ENCODE results near the gene NPHP4.

DNA sequence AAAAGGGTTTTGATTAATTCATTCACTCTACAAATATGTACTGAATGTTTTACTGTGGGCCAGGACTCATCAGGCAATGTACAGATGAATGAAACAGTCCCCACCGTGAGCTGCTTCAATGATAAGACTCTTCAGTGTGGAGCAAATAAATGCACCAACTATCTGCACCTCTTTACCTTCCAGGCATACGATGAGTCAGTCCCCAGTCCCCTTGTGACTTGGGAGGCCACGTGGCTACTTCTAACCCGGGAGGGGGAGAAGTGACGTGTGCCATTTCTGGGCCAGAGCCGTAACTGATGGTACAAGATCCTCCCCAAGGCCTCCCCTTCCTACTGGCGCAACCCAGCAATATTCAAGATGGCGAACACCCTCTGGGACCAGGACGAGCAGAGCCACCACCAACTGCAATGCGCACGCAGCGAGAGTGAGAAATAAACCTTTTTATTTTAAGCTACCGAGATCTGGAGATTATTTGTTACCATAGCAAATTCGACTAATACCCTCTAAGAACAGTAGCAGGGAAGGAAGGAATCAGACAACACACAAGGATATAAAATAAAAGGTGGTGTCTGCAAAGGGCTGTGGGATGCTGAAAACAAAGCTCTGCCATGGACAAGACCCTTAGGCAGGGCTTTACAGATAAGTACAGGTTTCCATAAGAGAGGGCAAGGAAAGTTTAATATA, 74.5 kb downstream of the NPHP4 start:
- TF ChIP-seq TEAD1 (CRISPR knock-in tag; IDR thresholded peaks at IDR 0.05) (no peak), ZNF317 (CRISPR knock-in tag; IDR thresholded peaks at IDR 0.05; ENCODE audit: borderline replicate concordance, low read depth) (no peak)
